Measurements from ENCODE around the gene ANP32A.

The ANP32A gene

GRCh38 chr15:68819495-68820294 is 1.0 kb downstream of the ANP32A start:
- peak overlapping the region; percentile 72 for H2AK5ac ChIP-seq (ENCODE audit: low read length)
- peak; percentile 82 for DNase-seq
- peaks cover 17% of the 10 kb centered on the region for H3K79me1 ChIP-seq (ENCODE audit: low read length)
- H3K27ac ChIP-seq (ENCODE audit: low read depth, low read length): peak overlapping the region; percentile 98
- peak overlapping the region; percentile 53 for H3K4me2 ChIP-seq (ENCODE audit: low read length)
- H3K27me3 ChIP-seq (ENCODE audit: insufficient read depth, low read length, poor library complexity): peaks cover 4% of the 10 kb centered on the region
- no peaks in the 10 kb centered on the region for H3K36me3 ChIP-seq (ENCODE audit: control insufficient read depth, insufficient read depth, low read length)
- H3K18ac ChIP-seq (ENCODE audit: low read length): peak overlapping the region; percentile 100
- H4K5ac ChIP-seq (ENCODE audit: low read length): no peak overlapping the region
- H4K8ac ChIP-seq (ENCODE audit: low read depth, low read length): no peak overlapping the region
- peaks cover 52% of the 10 kb centered on the region for H3K79me2 ChIP-seq (ENCODE audit: control insufficient read depth, insufficient read depth, low read length)
- peak overlapping the region; percentile 96 for H3K4ac ChIP-seq (ENCODE audit: low read depth, low read length)
- peak overlapping the region; percentile 100 for H3K56ac ChIP-seq (ENCODE audit: low read length)
- peak overlapping the region; percentile 59 for H3K4me3 ChIP-seq (ENCODE audit: low read length)
- H2BK5ac ChIP-seq (ENCODE audit: low read length): peak overlapping the region; percentile 68
- no CpG with 5 or more reads among the region's 48 CpGs for WGBS (ENCODE audit: extremely low coverage, insufficient coverage, low lambda C conversion rate)
- H2BK15ac ChIP-seq (replicated peaks; ENCODE audit: low read depth): no peak overlapping the region
- peak overlapping the region; percentile 59 for H3K23ac ChIP-seq (ENCODE audit: low read length)
- H2BK120ac ChIP-seq (ENCODE audit: low read depth, low read length): peak overlapping the region; percentile 90
- peak overlapping the region; percentile 100 for H3K9ac ChIP-seq (ENCODE audit: low read length)
- H3K4me1 ChIP-seq (ENCODE audit: control insufficient read depth, low read depth, low read length): peaks cover 19% of the 10 kb centered on the region

DNA sequence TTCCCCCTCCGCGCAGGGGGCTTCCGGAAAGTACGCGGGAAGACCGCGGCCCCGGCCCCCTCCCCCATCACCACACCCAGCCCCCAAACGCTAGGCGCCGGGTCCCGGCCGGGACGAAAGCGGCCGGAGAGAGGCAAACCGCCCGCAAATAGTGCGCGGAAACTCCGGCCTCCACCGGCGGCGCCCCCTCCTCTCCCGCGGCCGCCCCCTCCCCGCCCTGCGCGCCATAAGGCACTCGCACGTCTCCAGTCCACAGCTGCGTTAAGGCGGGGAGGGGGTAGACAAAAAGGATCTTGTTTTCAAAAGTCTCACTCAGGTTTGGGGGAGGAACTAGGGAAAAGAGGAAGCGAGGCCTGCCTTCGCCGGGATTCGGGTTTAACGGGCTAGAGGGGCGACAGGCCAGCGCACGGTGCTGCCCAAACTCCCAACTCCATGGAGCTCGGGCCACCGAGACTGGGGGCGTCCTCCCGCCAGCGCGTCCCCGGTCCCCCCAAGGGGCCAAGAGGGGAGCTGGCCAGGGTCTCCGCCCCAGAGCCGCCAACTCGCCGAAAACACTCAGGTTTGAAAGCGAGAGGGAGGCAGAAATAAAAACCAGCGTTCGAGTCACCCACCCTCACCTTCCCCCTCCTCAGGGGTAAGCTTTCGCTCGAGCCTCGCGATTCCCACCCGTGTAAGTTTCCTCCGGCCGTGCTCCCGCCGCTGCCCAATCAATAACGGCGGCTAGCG is 1.8 kb downstream of the ANP32A start:
- Histone ChIP-seq H3K36me3 (ENCODE audit: control insufficient read depth, insufficient read depth, low read length) (no peaks in the 10 kb centered on the region), H2BK5ac (ENCODE audit: low read length) (peak overlapping the region; percentile 68), H4K5ac (ENCODE audit: low read length) (no peak overlapping the region), H3K27ac (ENCODE audit: low read depth, low read length) (peak overlapping the region; percentile 98), H2AK5ac (ENCODE audit: low read length) (peak overlapping the region; percentile 72), H2BK15ac (replicated peaks; ENCODE audit: low read depth) (no peak overlapping the region), H3K79me2 (ENCODE audit: control insufficient read depth, insufficient read depth, low read length) (peaks cover 58% of the 10 kb centered on the region), H3K27me3 (ENCODE audit: insufficient read depth, low read length, poor library complexity) (peaks cover 4% of the 10 kb centered on the region), H3K9ac (ENCODE audit: low read length) (peak overlapping the region; percentile 100), H3K79me1 (ENCODE audit: low read length) (peaks cover 17% of the 10 kb centered on the region), H3K4me3 (ENCODE audit: low read length) (peak overlapping the region; percentile 59), H3K18ac (ENCODE audit: low read length) (peak overlapping the region; percentile 100), H3K23ac (ENCODE audit: low read length) (peak overlapping the region; percentile 83), H3K4me2 (ENCODE audit: low read length) (peak overlapping the region; percentile 53), H2BK120ac (ENCODE audit: low read depth, low read length) (peak overlapping the region; percentile 90), H4K8ac (ENCODE audit: low read depth, low read length) (peak overlapping the region; percentile 95), H3K4ac (ENCODE audit: low read depth, low read length) (peak overlapping the region; percentile 96), H3K4me1 (ENCODE audit: control insufficient read depth, low read depth, low read length) (peaks cover 20% of the 10 kb centered on the region), H3K56ac (ENCODE audit: low read length) (peak overlapping the region; percentile 100)
- DNase-seq: peak; percentile 73
- WGBS (ENCODE audit: extremely low coverage, insufficient coverage, low lambda C conversion rate): no CpG with 5 or more reads among the region's 68 CpGs

- Histone ChIP-seq H2BK5ac (ENCODE audit: low read length) (peak overlapping the region; percentile 96), H2BK15ac (replicated peaks; ENCODE audit: low read depth) (no peak overlapping the region), H3K79me2 (ENCODE audit: control insufficient read depth, insufficient read depth, low read length) (peaks cover 63% of the 10 kb centered on the region), H3K23ac (ENCODE audit: low read length) (no peak overlapping the region), H2BK120ac (ENCODE audit: low read depth, low read length) (peak overlapping the region; percentile 90), H4K5ac (ENCODE audit: low read length) (no peak overlapping the region), H3K9ac (ENCODE audit: low read length) (peak overlapping the region; percentile 100), H3K4ac (ENCODE audit: low read depth, low read length) (peak overlapping the region; percentile 96), H3K56ac (ENCODE audit: low read length) (peak overlapping the region; percentile 100), H3K4me2 (ENCODE audit: low read length) (peak overlapping the region; percentile 18), H3K27me3 (ENCODE audit: insufficient read depth, low read length, poor library complexity) (peaks cover 4% of the 10 kb centered on the region), H4K8ac (ENCODE audit: low read depth, low read length) (peak overlapping the region; percentile 96), H3K27ac (ENCODE audit: low read depth, low read length) (peak overlapping the region; percentile 98), H3K18ac (ENCODE audit: low read length) (peak overlapping the region; percentile 100), H3K4me3 (ENCODE audit: low read length) (peak overlapping the region; percentile 59), H3K4me1 (ENCODE audit: control insufficient read depth, low read depth, low read length) (peaks cover 20% of the 10 kb centered on the region), H3K36me3 (ENCODE audit: control insufficient read depth, insufficient read depth, low read length) (no peaks in the 10 kb centered on the region), H3K79me1 (ENCODE audit: low read length) (peaks cover 17% of the 10 kb centered on the region), H2AK5ac (ENCODE audit: low read length) (no peak overlapping the region)
- WGBS (ENCODE audit: extremely low coverage, insufficient coverage, low lambda C conversion rate): no CpG with 5 or more reads among the region's 75 CpGs
- peak; percentile 84 for DNase-seq
Observed at GRCh38 chr15:68818066-68818768, 2.5 kb downstream of the ANP32A start.

DNA sequence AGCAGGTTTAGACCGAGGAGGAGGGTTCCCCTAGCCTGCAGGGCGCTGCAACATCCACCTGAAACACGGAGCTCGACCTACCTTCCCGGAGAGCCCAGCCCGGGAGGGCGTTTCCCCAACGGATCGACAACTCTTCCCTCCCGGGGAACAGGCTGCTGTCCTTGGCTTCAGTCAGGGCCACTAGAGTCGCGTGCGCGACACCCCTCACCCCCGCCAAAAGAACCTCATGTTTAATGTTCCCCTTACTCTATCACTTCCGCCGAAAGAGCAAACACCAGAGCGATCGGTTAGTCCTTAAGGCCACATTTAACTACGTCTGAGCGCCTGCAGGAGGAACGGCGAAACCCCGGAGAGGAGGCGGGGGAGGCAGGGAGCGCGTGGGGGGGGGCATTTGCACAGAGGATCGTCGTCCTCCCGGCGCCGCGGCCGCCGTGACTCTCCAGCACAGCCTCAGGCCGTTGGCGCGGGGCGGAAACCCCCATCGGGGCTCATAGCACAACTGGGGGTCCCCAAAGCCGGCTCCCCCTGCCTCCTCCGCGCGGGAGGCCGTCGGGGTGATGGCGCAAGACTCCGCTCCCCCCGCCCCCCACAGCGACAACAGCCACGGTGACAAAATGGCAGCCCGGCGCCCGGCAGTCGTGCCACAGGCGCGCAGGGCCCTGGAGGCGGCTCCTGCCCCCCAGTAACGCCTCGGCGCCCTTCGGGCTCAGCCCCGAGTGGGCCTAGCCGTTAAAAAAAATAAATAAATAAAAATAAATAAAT is 3.2 kb downstream of the ANP32A start:
- peak overlapping the region; percentile 96 for H3K4ac ChIP-seq (ENCODE audit: low read depth, low read length)
- peaks cover 70% of the 10 kb centered on the region for H3K79me2 ChIP-seq (ENCODE audit: control insufficient read depth, insufficient read depth, low read length)
- peak overlapping the region; percentile 98 for H3K27ac ChIP-seq (ENCODE audit: low read depth, low read length)
- no peak overlapping the region for H4K5ac ChIP-seq (ENCODE audit: low read length)
- H3K23ac ChIP-seq (ENCODE audit: low read length): no peak overlapping the region
- H2AK5ac ChIP-seq (ENCODE audit: low read length): no peak overlapping the region
- peak overlapping the region; percentile 100 for H3K9ac ChIP-seq (ENCODE audit: low read length)
- H2BK5ac ChIP-seq (ENCODE audit: low read length): peak overlapping the region; percentile 55
- H3K36me3 ChIP-seq (ENCODE audit: control insufficient read depth, insufficient read depth, low read length): no peaks in the 10 kb centered on the region
- H3K18ac ChIP-seq (ENCODE audit: low read length): peak overlapping the region; percentile 100
- H3K79me1 ChIP-seq (ENCODE audit: low read length): peaks cover 17% of the 10 kb centered on the region
- no CpG with 5 or more reads among the region's 64 CpGs for WGBS (ENCODE audit: extremely low coverage, insufficient coverage, low lambda C conversion rate)
- peak overlapping the region; percentile 96 for H4K8ac ChIP-seq (ENCODE audit: low read depth, low read length)
- peak overlapping the region; percentile 85 for H3K4me2 ChIP-seq (ENCODE audit: low read length)
- H2BK15ac ChIP-seq (replicated peaks; ENCODE audit: low read depth): no peak overlapping the region
- peak overlapping the region; percentile 59 for H3K4me3 ChIP-seq (ENCODE audit: low read length)
- peaks cover 4% of the 10 kb centered on the region for H3K27me3 ChIP-seq (ENCODE audit: insufficient read depth, low read length, poor library complexity)
- peak overlapping the region; percentile 90 for H2BK120ac ChIP-seq (ENCODE audit: low read depth, low read length)
- peak; percentile 80 for DNase-seq
- H3K56ac ChIP-seq (ENCODE audit: low read length): peak overlapping the region; percentile 100
- peaks cover 21% of the 10 kb centered on the region for H3K4me1 ChIP-seq (ENCODE audit: control insufficient read depth, low read depth, low read length)

DNA sequence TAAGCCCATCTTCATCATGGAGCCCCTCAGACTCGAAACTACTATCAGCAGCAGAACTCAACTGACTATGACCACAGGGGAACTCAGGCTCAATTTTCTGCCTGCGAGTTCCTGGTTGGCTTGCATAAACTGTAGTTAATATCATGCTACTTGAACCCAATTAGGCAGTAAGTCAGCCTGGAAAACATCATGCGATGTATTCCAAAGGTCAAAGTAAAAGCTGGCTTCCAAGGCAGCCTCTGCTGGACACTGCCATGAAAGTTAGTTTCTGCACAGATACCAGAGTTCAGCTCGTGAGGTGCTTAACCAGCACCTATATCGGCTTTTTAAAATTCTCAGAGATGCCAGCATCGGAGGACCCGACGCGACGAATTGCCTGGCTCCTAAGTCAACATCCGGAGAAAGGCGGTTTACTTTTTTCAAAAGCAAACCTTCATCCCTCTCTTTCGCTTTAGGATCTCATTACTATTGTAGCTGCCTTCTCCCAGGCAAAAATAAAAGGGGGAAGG is 3.8 kb downstream of the ANP32A start:
- DNase-seq: no peak
- H3K27me3 ChIP-seq (ENCODE audit: insufficient read depth, low read length, poor library complexity): peaks cover 2% of the 10 kb centered on the region
- H3K23ac ChIP-seq (ENCODE audit: low read length): peak overlapping the region; percentile 29
- H3K18ac ChIP-seq (ENCODE audit: low read length): peak overlapping the region; percentile 100
- H3K9ac ChIP-seq (ENCODE audit: low read length): peak overlapping the region; percentile 100
- H4K5ac ChIP-seq (ENCODE audit: low read length): no peak overlapping the region
- H3K4ac ChIP-seq (ENCODE audit: low read depth, low read length): peak overlapping the region; percentile 17
- H2BK5ac ChIP-seq (ENCODE audit: low read length): peak overlapping the region; percentile 55
- peaks cover 22% of the 10 kb centered on the region for H3K79me1 ChIP-seq (ENCODE audit: low read length)
- H3K4me3 ChIP-seq (ENCODE audit: low read length): peak overlapping the region; percentile 46
- peaks cover 77% of the 10 kb centered on the region for H3K79me2 ChIP-seq (ENCODE audit: control insufficient read depth, insufficient read depth, low read length)
- peak overlapping the region; percentile 85 for H3K4me2 ChIP-seq (ENCODE audit: low read length)
- H4K8ac ChIP-seq (ENCODE audit: low read depth, low read length): no peak overlapping the region
- peak overlapping the region; percentile 34 for H2AK5ac ChIP-seq (ENCODE audit: low read length)
- peak overlapping the region; percentile 100 for H3K56ac ChIP-seq (ENCODE audit: low read length)
- peaks cover 19% of the 10 kb centered on the region for H3K4me1 ChIP-seq (ENCODE audit: control insufficient read depth, low read depth, low read length)
- H2BK120ac ChIP-seq (ENCODE audit: low read depth, low read length): no peak overlapping the region
- H2BK15ac ChIP-seq (replicated peaks; ENCODE audit: low read depth): no peak overlapping the region
- no peaks in the 10 kb centered on the region for H3K36me3 ChIP-seq (ENCODE audit: control insufficient read depth, insufficient read depth, low read length)
- H3K27ac ChIP-seq (ENCODE audit: low read depth, low read length): peak overlapping the region; percentile 98
- no CpG with 5 or more reads among the region's 13 CpGs for WGBS (ENCODE audit: extremely low coverage, insufficient coverage, low lambda C conversion rate)
